K562 (cell line): ENCODE results near the gene ALK. TPM values are rescaled to one million over a fixed set of nuclear protein-coding genes. Genes with fewer than 3 reads are reported as not detected.

Experiments used
- ATAC-seq: fragments of 200-7000 bp; cut with Tn5 transposase; 3 replicates; pipeline ENCODE4 v1.9.1; 2020; ENCODE audit warnings: moderate library complexity
- BruUV-seq: library from RNA; stranded (reverse); fragments of 400-500 nt; replicated peaks from 2 replicates; lab custom pipeline; 2021; lab: Mats Ljungman, UMichigan
- CTCF ChIA-PET: fragments of 300-600 bp; formaldehyde crosslinking; extraction: SDS; loops from one replicate; lab custom pipeline; 2021; ENCODE audit warnings: low intra/inter-chr PET ratio; lab: Yijun Ruan, JAX
- POLR2A ChIA-PET: fragments of 300-600, 350-650 bp; sonication (Branson Sonifier 250); formaldehyde crosslinking; extraction: SDS; loops from one replicate; lab custom pipeline; 2021; ENCODE audit warnings: antibody characterized with exemption, inconsistent platforms; lab: Yijun Ruan, JAX
- DNase-seq, 4 experiments: peaks; one replicate each; pipeline versions ENCODE4 v3.0.0 to v3.0.0-alpha.2; 2011 to 2018; ENCODE audit warnings: low spot score in 3 of 4, mixed read lengths in 3 of 4; ENCODE audit errors: extremely low read depth in 1 of 4
- FAIRE-seq: peaks from 2 replicates; lab custom pipeline; 2011; peaks lifted over from hg19 to GRCh38; lab: Jason Lieb, UNC
- H2AFZ ChIP-seq: 2 replicates; pipeline ENCODE4 v1.6.0; 2011; ENCODE audit warnings: low read depth, low read length, control low read depth, inconsistent platforms
- H3K27ac ChIP-seq: fragments of 200-600 bp; 3 replicates; pipeline ENCODE4 v1.8.0; 2011; ENCODE audit warnings: low read depth, mild to moderate bottlenecking, control low read depth, inconsistent platforms, low read length, moderate library complexity, mixed read lengths; ENCODE audit errors: extremely low read depth
- H3K27me3 ChIP-seq, 2 experiments: fragments of 300-600 bp in 1 of 2; 2 replicates in 1 of 2; 3 replicates in 1 of 2; pipeline versions ENCODE4 v1.6.0 to v1.8.0; 2011; ENCODE audit warnings: inconsistent platforms in 2 of 2, low read length in 2 of 2, mild to moderate bottlenecking in 1 of 2, mixed read lengths in 1 of 2, moderate library complexity in 1 of 2; ENCODE audit not compliant: control insufficient read depth in 2 of 2, insufficient read depth in 2 of 2
- H3K36me3 ChIP-seq: fragments of 300-600 bp; 3 replicates; pipeline ENCODE4 v1.8.0; 2011; ENCODE audit warnings: mild to moderate bottlenecking, low read length, inconsistent platforms; ENCODE audit not compliant: control insufficient read depth, insufficient read depth
- H3K4me1 ChIP-seq, 2 experiments: fragments of 200-600 bp in 1 of 2; replicated peaks in 1 of 2; 2 replicates in 1 of 2; 3 replicates in 1 of 2; pipeline versions ENCODE4 v1.5.1 to v1.8.0; 2011; ENCODE audit warnings: inconsistent platforms in 2 of 2, low read length in 2 of 2, mild to moderate bottlenecking in 1 of 2, mixed read lengths in 1 of 2, moderate library complexity in 1 of 2; ENCODE audit not compliant: control insufficient read depth in 2 of 2, insufficient read depth in 2 of 2
- H3K4me2 ChIP-seq: 2 replicates; pipeline ENCODE4 v1.6.1; 2011; ENCODE audit warnings: low read length, control low read depth, inconsistent platforms, mixed read lengths; ENCODE audit not compliant: insufficient read depth
- H3K4me3 ChIP-seq: fragments of 200-600 bp; sonication (generic), shearing (Covaris generic); 2 replicates; pipeline ENCODE4 v1.5.1; 2016; ENCODE audit warnings: control low read depth, inconsistent platforms
- H3K79me2 ChIP-seq: fragments of 200-600 bp; 3 replicates; pipeline ENCODE4 v1.8.0; 2011; ENCODE audit warnings: low read length, inconsistent platforms; ENCODE audit not compliant: control insufficient read depth, insufficient read depth
- H3K9ac ChIP-seq, 2 experiments: 2 replicates each; pipeline versions ENCODE4 v1.6.0 to v1.6.1; 2011; ENCODE audit warnings: low read depth in 2 of 2, low read length in 2 of 2, control low read depth in 1 of 2, inconsistent platforms in 1 of 2, mild to moderate bottlenecking in 1 of 2, mixed read lengths in 1 of 2; ENCODE audit not compliant: insufficient read depth in 1 of 2
- H3K9me1 ChIP-seq: one replicate; pipeline ENCODE4 v1.6.0; 2011; ENCODE audit warnings: inconsistent platforms, mild to moderate bottlenecking, low read length, moderate library complexity; ENCODE audit not compliant: control insufficient read depth, insufficient read depth
- H3K9me3 ChIP-seq: replicated peaks from 2 replicates; pipeline ENCODE4 v1.5.1; 2011; ENCODE audit warnings: low read depth, low read length, inconsistent platforms; ENCODE audit not compliant: control insufficient read depth, insufficient read depth
- H4K20me1 ChIP-seq: replicated peaks from 2 replicates; pipeline ENCODE4 v1.6.1; 2011; ENCODE audit warnings: low read length, inconsistent platforms, mixed read lengths; ENCODE audit not compliant: control insufficient read depth, insufficient read depth
- BDP1 ChIP-seq: IDR thresholded peaks from 3 replicates; pipeline ENCODE4 v1.6.1; 2011; ENCODE audit not compliant: insufficient read length, insufficient read depth
- MAFG ChIP-seq: fragments of 450-650 bp; conservative IDR thresholded peaks from 2 replicates; pipeline ENCODE4 v1.6.1; 2016; ENCODE audit warnings: missing genetic modification characterization, missing compliant biosample characterization
- POLR2A ChIP-seq: fragments of 450-650 bp; conservative IDR thresholded peaks from 2 replicates; pipeline ENCODE4 v1.6.1; 2016
- SMARCB1 ChIP-seq: IDR thresholded peaks from 2 replicates; pipeline ENCODE4 v1.6.1; 2011; ENCODE audit warnings: improper control_type of control experiment, low read depth; ENCODE audit not compliant: insufficient read length
- SREBF2 ChIP-seq: sonication (generic); formaldehyde crosslinking; IDR thresholded peaks from 2 replicates; pipeline ENCODE4 v1.4.0; 2020; ENCODE audit warnings: mild to moderate bottlenecking, missing genetic modification reagents
- WGBS: fragments of 100-300 bp; shearing (Covaris generic); methylation state at CpG from one replicate; pipeline ENCODE4 v1.1.6; 2016; ENCODE audit warnings: low coverage, mixed read lengths; ENCODE audit not compliant: insufficient coverage; ENCODE audit errors: missing lambda C conversion rate; 5-methylcytosine and 5-hydroxymethylcytosine counted together
- in situ Hi-C: fragments of 300-500 bp; cut with MboI; formaldehyde crosslinking; loops from 4 replicates; pipeline ENCODE4 v1.15.0; 2018; ENCODE audit warnings: inconsistent platforms, mixed read lengths
- intact Hi-C: fragments of 100-400 bp; cut with micrococcal nuclease; formaldehyde crosslinking; loops from 2 replicates; pipeline ENCODE4 v1.14.2; 2022
- polyA plus RNA-seq, 8 experiments: library from polyadenylated mRNA; depleted of rRNA in 4 of 8; stranded (reverse) in 5 of 8; unstranded in 3 of 8; fragments of >200 nt; fragmentation: Nextera tagmentation in 2 of 8; fragmentation: Illumina TruSeq in 1 of 8; extraction: Ambion mirVana in 2 of 8; extraction: Trizol in 1 of 8; gene quantifications; 2 replicates each; pipeline versions ENCODE4 v1.2.1 to v1.2.3, GENCODE V29; 2011 to 2014; ENCODE audit warnings: inconsistent platforms in 1 of 8, missing spikeins in 1 of 8
- total RNA-seq, 7 experiments: library from RNA; depleted of rRNA in 6 of 7; stranded (reverse); fragments of >200 nt in 6 of 7; fragmentation: Illumina TruSeq in 2 of 7; extraction: Trizol in 2 of 7; gene quantifications; 2 replicates each; pipeline versions ENCODE4 v1.2.1 to v1.2.3, GENCODE V29; 2011 to 2021; ENCODE audit warnings: low replicate concordance in 1 of 7
- TF ChIP-seq, protein P1 (sequence below): sonication (generic); formaldehyde crosslinking; IDR thresholded peaks from 2 replicates; pipeline ENCODE4 v1.8.0; 2023; ENCODE audit warnings: mild to moderate bottlenecking, missing genetic modification reagents

ALK gene
- total and polyA plus RNA-seq, 9 of the 15 experiments (the other 6 are each of a cell fraction or from before 2014, with no cell fraction given): not detected

DNA sequence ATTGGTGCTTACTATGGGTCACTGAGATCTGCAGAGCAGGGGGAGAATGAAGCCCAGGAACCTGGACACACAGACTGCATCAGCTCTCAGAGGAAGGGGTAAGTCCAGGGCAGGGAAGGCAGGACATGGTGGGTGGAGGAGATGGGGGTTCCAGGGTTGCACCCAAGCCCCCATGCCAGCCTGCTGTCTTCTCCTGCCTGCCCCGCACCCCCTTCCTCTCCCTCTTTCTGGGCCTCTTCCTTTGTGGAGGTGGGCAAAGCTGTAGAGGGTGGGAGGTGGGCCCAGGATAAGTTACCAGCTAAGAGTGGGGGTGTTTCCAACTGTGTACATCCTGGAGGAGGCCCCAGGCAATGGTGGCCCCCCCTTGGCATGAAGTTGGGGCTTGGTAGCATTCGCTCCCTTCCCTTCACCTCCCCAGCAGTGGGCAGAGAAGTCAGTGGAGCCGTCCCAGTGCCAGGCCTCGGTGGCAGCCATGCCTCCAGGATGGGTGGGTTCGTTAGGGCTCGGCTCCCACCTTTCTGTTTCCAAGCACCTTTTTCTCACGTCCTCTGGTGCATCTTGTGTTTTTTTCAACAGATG, 674.0 kb downstream of the ALK start:
- H2AFZ ChIP-seq: no peak overlapping the region
- no peaks in the 10 kb centered on the region for H3K79me2 ChIP-seq
- intact Hi-C loops: no loop called here
- no peak overlapping the region for H3K4me3 ChIP-seq
- POLR2A ChIA-PET: no interaction called here
- H4K20me1 ChIP-seq: no peaks in the 10 kb centered on the region
- CTCF ChIA-PET: no interaction called here
- TF ChIP-seq, protein P1, sequence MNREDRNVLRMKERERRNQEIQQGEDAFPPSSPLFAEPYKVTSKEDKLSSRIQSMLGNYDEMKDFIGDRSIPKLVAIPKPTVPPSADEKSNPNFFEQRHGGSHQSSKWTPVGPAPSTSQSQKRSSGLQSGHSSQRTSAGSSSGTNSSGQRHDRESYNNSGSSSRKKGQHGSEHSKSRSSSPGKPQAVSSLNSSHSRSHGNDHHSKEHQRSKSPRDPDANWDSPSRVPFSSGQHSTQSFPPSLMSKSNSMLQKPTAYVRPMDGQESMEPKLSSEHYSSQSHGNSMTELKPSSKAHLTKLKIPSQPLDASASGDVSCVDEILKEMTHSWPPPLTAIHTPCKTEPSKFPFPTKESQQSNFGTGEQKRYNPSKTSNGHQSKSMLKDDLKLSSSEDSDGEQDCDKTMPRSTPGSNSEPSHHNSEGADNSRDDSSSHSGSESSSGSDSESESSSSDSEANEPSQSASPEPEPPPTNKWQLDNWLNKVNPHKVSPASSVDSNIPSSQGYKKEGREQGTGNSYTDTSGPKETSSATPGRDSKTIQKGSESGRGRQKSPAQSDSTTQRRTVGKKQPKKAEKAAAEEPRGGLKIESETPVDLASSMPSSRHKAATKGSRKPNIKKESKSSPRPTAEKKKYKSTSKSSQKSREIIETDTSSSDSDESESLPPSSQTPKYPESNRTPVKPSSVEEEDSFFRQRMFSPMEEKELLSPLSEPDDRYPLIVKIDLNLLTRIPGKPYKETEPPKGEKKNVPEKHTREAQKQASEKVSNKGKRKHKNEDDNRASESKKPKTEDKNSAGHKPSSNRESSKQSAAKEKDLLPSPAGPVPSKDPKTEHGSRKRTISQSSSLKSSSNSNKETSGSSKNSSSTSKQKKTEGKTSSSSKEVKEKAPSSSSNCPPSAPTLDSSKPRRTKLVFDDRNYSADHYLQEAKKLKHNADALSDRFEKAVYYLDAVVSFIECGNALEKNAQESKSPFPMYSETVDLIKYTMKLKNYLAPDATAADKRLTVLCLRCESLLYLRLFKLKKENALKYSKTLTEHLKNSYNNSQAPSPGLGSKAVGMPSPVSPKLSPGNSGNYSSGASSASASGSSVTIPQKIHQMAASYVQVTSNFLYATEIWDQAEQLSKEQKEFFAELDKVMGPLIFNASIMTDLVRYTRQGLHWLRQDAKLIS (CRISPR knock-in tag): no peak
- no peak for TF ChIP-seq BDP1
- TF ChIP-seq SMARCB1: no peak
- TF ChIP-seq MAFG: no peak
- no peak for TF ChIP-seq SREBF2 (CRISPR knock-in tag)
- TF ChIP-seq POLR2A: no peak
- no peak overlapping the region for H3K9ac ChIP-seq
- BruUV-seq: no TSS peak
- in situ Hi-C loops: no loop called here
- no peaks in the 10 kb centered on the region for H3K9me1 ChIP-seq
- peaks cover 0 to 30% of the 10 kb centered on the region in 2 experiments; a peak in 2 of 5 replicates for H3K27me3 ChIP-seq
- 0% methylated on average over 6 of the region's 7 CpGs for whole genome bisulfite sequencing
- DNase-seq: no peak
- peak; percentile 16; the same call in 1 of the 3 replicates for ATAC-seq
- H3K4me2 ChIP-seq: no peak overlapping the region
- H3K4me1 ChIP-seq: no peaks in the 10 kb centered on the region
- H3K27ac ChIP-seq: no peak overlapping the region
- FAIRE-seq: no peak
- no peaks in the 10 kb centered on the region for H3K9me3 ChIP-seq
- H3K36me3 ChIP-seq: no peaks in the 10 kb centered on the region
